ENCODE measurements around the gene SLC30A1.

Gene SLC30A1

GRCh38 chr1:211625040-211625439 is 46.1 kb upstream of the SLC30A1 start:
- Histone ChIP-seq H3K9me3 (ENCODE audit: insufficient read depth, low read depth, low read length) (no peaks in the 10 kb centered on the region), H3K4me2 (ENCODE audit: low read depth, low read length, poor library complexity, severe bottlenecking) (peak overlapping the region; percentile 21), H3K4me3 (ENCODE audit: low read length, poor library complexity, severe bottlenecking) (no peak overlapping the region), H3K36me3 (ENCODE audit: insufficient read depth, low read length) (no peaks in the 10 kb centered on the region), H3K9me2 (replicated peaks; ENCODE audit: low read depth, low read length) (no peaks in the 10 kb centered on the region), H3K9ac (ENCODE audit: low read depth, low read length, poor library complexity, severe bottlenecking) (no peak overlapping the region), H3K27me3 (ENCODE audit: insufficient read depth, low read length, poor library complexity, severe bottlenecking) (peaks cover 1% of the 10 kb centered on the region), H3K79me2 (ENCODE audit: insufficient read depth, low read length) (no peaks in the 10 kb centered on the region), H4K20me1 (ENCODE audit: insufficient read depth, low read length, poor library complexity, severe bottlenecking) (no peaks in the 10 kb centered on the region), H3K4me1 (ENCODE audit: insufficient read depth, low read length, poor library complexity, severe bottlenecking) (peaks cover 21% of the 10 kb centered on the region), H2AFZ (ENCODE audit: low read length) (no peak overlapping the region), H3F3A (ENCODE audit: low read depth) (peaks cover 11% of the 10 kb centered on the region; the same call in 1 of the 2 replicates)
- no peak for TF ChIP-seq EZH2phosphoT487 (IDR thresholded peaks at IDR 0.05; ENCODE audit: borderline replicate concordance)
- TF ChIP-seq, protein P1, sequence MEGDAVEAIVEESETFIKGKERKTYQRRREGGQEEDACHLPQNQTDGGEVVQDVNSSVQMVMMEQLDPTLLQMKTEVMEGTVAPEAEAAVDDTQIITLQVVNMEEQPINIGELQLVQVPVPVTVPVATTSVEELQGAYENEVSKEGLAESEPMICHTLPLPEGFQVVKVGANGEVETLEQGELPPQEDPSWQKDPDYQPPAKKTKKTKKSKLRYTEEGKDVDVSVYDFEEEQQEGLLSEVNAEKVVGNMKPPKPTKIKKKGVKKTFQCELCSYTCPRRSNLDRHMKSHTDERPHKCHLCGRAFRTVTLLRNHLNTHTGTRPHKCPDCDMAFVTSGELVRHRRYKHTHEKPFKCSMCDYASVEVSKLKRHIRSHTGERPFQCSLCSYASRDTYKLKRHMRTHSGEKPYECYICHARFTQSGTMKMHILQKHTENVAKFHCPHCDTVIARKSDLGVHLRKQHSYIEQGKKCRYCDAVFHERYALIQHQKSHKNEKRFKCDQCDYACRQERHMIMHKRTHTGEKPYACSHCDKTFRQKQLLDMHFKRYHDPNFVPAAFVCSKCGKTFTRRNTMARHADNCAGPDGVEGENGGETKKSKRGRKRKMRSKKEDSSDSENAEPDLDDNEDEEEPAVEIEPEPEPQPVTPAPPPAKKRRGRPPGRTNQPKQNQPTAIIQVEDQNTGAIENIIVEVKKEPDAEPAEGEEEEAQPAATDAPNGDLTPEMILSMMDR (conservative IDR thresholded peaks at IDR 0.05; ENCODE audit: low read length) = peak; percentile 65

DNA sequence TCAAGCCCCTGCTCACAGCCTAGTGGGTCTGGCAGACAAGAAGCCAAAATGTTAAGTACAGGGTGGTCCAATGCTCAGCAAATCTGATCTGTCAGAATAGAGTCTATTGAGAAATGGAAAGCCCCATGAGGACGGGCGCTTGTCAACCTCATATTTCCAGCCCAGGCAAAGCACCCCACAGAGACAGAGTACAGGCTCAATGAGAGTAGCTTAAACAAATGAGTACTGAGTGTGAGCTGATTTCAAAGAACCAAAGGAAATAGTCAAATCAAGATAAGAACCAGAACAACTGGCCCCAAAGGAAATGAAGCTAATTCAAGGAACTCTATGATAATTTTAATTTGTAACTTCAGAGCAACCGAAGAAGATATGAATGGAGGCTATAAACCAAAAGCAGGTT is 44.6 kb upstream of the SLC30A1 start:
- H3K9me2 ChIP-seq (replicated peaks; ENCODE audit: low read depth, low read length) = no peaks in the 10 kb centered on the region
- H4K20me1 ChIP-seq (ENCODE audit: insufficient read depth, low read length, poor library complexity, severe bottlenecking) = no peaks in the 10 kb centered on the region
- no peaks in the 10 kb centered on the region for H3K27me3 ChIP-seq (ENCODE audit: insufficient read depth, low read length, poor library complexity, severe bottlenecking)
- H3K4me1 ChIP-seq (ENCODE audit: insufficient read depth, low read length, poor library complexity, severe bottlenecking) = peaks cover 21% of the 10 kb centered on the region
- H3K4me3 ChIP-seq (ENCODE audit: low read length, poor library complexity, severe bottlenecking) = no peak overlapping the region
- H3F3A ChIP-seq (ENCODE audit: low read depth) = peaks cover 11% of the 10 kb centered on the region; the same call in 1 of the 2 replicates
- no peak overlapping the region for H3K9ac ChIP-seq (ENCODE audit: low read depth, low read length, poor library complexity, severe bottlenecking)
- H2AFZ ChIP-seq (ENCODE audit: low read length) = no peak overlapping the region
- no peaks in the 10 kb centered on the region for H3K79me2 ChIP-seq (ENCODE audit: insufficient read depth, low read length)
- H3K9me3 ChIP-seq (ENCODE audit: insufficient read depth, low read depth, low read length) = no peaks in the 10 kb centered on the region
- peak overlapping the region; percentile 30 for H3K4me2 ChIP-seq (ENCODE audit: low read depth, low read length, poor library complexity, severe bottlenecking)
- no peaks in the 10 kb centered on the region for H3K36me3 ChIP-seq (ENCODE audit: insufficient read depth, low read length)
- peak; percentile 44; the same call in 1 of the 2 replicates for TF ChIP-seq EZH2phosphoT487 (IDR thresholded peaks at IDR 0.05; ENCODE audit: borderline replicate concordance)
- TF ChIP-seq, protein P1 (conservative IDR thresholded peaks at IDR 0.05; ENCODE audit: low read length) = no peak

DNA sequence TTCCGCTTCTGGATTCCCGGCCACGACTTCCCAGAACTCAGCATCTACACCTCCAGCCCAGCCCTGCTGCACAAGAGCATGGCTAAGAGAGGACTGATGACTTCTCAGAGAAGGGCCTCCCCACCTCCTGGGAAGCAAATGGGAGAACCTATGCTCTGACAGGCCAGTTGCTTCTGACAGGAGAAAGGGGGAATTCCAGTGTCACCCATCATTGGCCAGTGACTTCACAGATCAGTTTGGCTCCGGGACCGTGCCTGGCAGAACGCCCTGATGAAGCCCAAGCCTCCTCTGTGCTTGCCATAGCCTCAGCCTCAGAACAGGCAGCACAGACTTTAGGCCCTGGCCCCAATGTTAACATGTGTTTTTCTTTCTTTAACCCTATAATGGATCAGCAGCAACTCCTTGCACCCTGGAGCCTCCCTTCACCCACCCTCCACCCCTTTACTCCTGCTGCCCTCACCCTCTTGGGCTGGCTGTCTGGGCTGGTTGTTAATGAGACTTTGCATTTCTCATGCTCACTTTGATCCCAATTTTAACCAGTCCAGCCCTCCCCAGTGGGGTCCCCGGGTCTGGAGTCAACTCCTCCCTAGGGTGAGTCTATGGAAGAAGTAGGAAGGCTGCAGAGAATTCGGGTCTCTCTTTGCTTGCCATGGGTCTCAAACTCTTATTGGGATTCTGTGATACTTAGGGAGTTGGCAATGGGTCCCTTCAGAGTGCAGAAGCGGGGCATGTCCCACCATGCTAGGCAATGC is 42.7 kb upstream of the SLC30A1 start:
- peaks cover 21% of the 10 kb centered on the region for H3K4me1 ChIP-seq (ENCODE audit: insufficient read depth, low read length, poor library complexity, severe bottlenecking)
- no peak overlapping the region for H3K4me2 ChIP-seq (ENCODE audit: low read depth, low read length, poor library complexity, severe bottlenecking)
- TF ChIP-seq, protein P1 (conservative IDR thresholded peaks at IDR 0.05; ENCODE audit: low read length) = no peak
- TF ChIP-seq EZH2phosphoT487 (IDR thresholded peaks at IDR 0.05; ENCODE audit: borderline replicate concordance) = no peak
- no peaks in the 10 kb centered on the region for H3K27me3 ChIP-seq (ENCODE audit: insufficient read depth, low read length, poor library complexity, severe bottlenecking)
- no peak overlapping the region for H3K9ac ChIP-seq (ENCODE audit: low read depth, low read length, poor library complexity, severe bottlenecking)
- H3K9me3 ChIP-seq (ENCODE audit: insufficient read depth, low read depth, low read length) = no peaks in the 10 kb centered on the region
- no peaks in the 10 kb centered on the region for H3K36me3 ChIP-seq (ENCODE audit: insufficient read depth, low read length)
- H3K79me2 ChIP-seq (ENCODE audit: insufficient read depth, low read length) = no peaks in the 10 kb centered on the region
- H2AFZ ChIP-seq (ENCODE audit: low read length) = no peak overlapping the region
- H3F3A ChIP-seq (ENCODE audit: low read depth) = peaks cover 11% of the 10 kb centered on the region; the same call in 1 of the 2 replicates
- H3K4me3 ChIP-seq (ENCODE audit: low read length, poor library complexity, severe bottlenecking) = no peak overlapping the region
- no peaks in the 10 kb centered on the region for H3K9me2 ChIP-seq (replicated peaks; ENCODE audit: low read depth, low read length)
- H4K20me1 ChIP-seq (ENCODE audit: insufficient read depth, low read length, poor library complexity, severe bottlenecking) = no peaks in the 10 kb centered on the region
